Measurements from ENCODE around the gene SATL1.

- TF ChIP-seq GATA2 (IDR thresholded peaks at IDR 0.05; ENCODE audit: low read depth, low read length) (no peak), GATA3 (IDR thresholded peaks at IDR 0.05; ENCODE audit: low read depth, low read length) (no peak)
Measured at GRCh38 chrX:85084770-85085393, 158.7 kb downstream of the SATL1 start.

Measured in SH-SY5Y (cell line).